HG03095 (cell line): ENCODE results near the gene SIVA1.
A peak's percentile ranks its signal among the peaks of the same experiment; 100 is the strongest.

ENCODE experiments used
- ATAC-seq: cut with Tn5 transposase; IDR thresholded peaks from one replicate; pipeline ENCODE4 v1.9.1; 2021; ENCODE audit warnings: moderate library complexity; ENCODE audit not compliant: unreplicated experiment

SIVA1 gene

GRCh38 chr14:104752735-104753527, at the start of gene SIVA1:
SIVA1 (plus strand) TSS chr14:104753147; CDS start chr14:104753202, 55 bp downstream.
- ATAC-seq = peak; percentile 86

GRCh38 chr14:104703269-104703668, 49.7 kb upstream of the SIVA1 start:
- no peak for ATAC-seq

GRCh38 chr14:104704252-104704651, 48.7 kb upstream of the SIVA1 start:
- no peak for ATAC-seq

- no peak for ATAC-seq
Observed at GRCh38 chr14:104705340-104706047, 47.5 kb upstream of the SIVA1 start.

GRCh38 chr14:104706733-104707607, 46.0 kb upstream of the SIVA1 start:
- no peak for ATAC-seq

- no peak for ATAC-seq
Observed at GRCh38 chr14:104707608-104708595, 45.0 kb upstream of the SIVA1 start.

GRCh38 chr14:104708606-104709268, 44.2 kb upstream of the SIVA1 start:
- peak; percentile 57 for ATAC-seq

GRCh38 chr14:104709387-104710039, 43.4 kb upstream of the SIVA1 start:
- no peak for ATAC-seq

- ATAC-seq = no peak
Observed at GRCh38 chr14:104710071-104710735, 42.7 kb upstream of the SIVA1 start.

- no peak for ATAC-seq
Observed at GRCh38 chr14:104712881-104713734, 39.8 kb upstream of the SIVA1 start.

- ATAC-seq = no peak
Observed at GRCh38 chr14:104714066-104714465, 38.9 kb upstream of the SIVA1 start.

- no peak for ATAC-seq
Observed at GRCh38 chr14:104714681-104715080, 38.3 kb upstream of the SIVA1 start.

- ATAC-seq = no peak
Observed at GRCh38 chr14:104715416-104715815, 37.5 kb upstream of the SIVA1 start.

GRCh38 chr14:104715871-104716270, 37.1 kb upstream of the SIVA1 start:
- no peak for ATAC-seq

- ATAC-seq = no peak
Observed at GRCh38 chr14:104717137-104717536, 35.8 kb upstream of the SIVA1 start.

- no peak for ATAC-seq
Observed at GRCh38 chr14:104717646-104718045, 35.3 kb upstream of the SIVA1 start.

GRCh38 chr14:104718147-104718546, 34.8 kb upstream of the SIVA1 start:
- ATAC-seq = no peak

- no peak for ATAC-seq
Observed at GRCh38 chr14:104718871-104719270, 34.1 kb upstream of the SIVA1 start.
